HepG2 (cell line): ENCODE data around the gene ADCYAP1R1. TPM values are rescaled to one million over a fixed set of nuclear protein-coding genes. Genes with fewer than 3 reads are reported as not detected.

Experiments
- ATAC-seq: fragments of 200-7000 bp; cut with Tn5 transposase; 3 replicates; pipeline ENCODE4 v1.9.1; 2020; ENCODE audit warnings: mild to moderate bottlenecking, moderate library complexity
- BruUV-seq: library from RNA; stranded (reverse); fragments of 400-500 nt; replicated peaks from 2 replicates; lab custom pipeline; 2021; lab: Mats Ljungman, UMichigan
- CTCF ChIA-PET: fragments of 300-600 bp; formaldehyde crosslinking; extraction: SDS; loops from one replicate; lab custom pipeline; 2021; ENCODE audit warnings: low total read pairs, inconsistent platforms, low intra/inter-chr PET ratio; lab: Yijun Ruan, JAX
- POLR2A ChIA-PET: fragments of 350-600 bp; sonication (Branson Sonifier 250); formaldehyde crosslinking; loops from one replicate; lab custom pipeline; 2020; ENCODE audit warnings: antibody characterized with exemption, inconsistent platforms; lab: Yijun Ruan, JAX
- DNase-seq: peaks from one replicate; pipeline ENCODE4 v3.0.0-alpha.2; 2015; ENCODE audit warnings: low spot score
- FAIRE-seq: peaks from 3 replicates; lab custom pipeline; 2011; peaks lifted over from hg19 to GRCh38; lab: Jason Lieb, UNC
- H2AFZ ChIP-seq: one replicate; pipeline ENCODE4 v1.6.1; 2011; ENCODE audit warnings: low read length, inconsistent platforms
- H3K27ac ChIP-seq: fragments of 300-600 bp; 3 replicates; pipeline ENCODE4 v1.8.0; 2011; ENCODE audit warnings: mixed run types, mild to moderate bottlenecking, mixed read lengths, low read length, inconsistent platforms; ENCODE audit not compliant: insufficient read depth; ENCODE audit errors: extremely low read length
- H3K27me3 ChIP-seq, 2 experiments: fragments of 200-600 bp in 1 of 2; 2 replicates in 1 of 2; 3 replicates in 1 of 2; pipeline versions ENCODE4 v1.6.0 to v1.8.0; 2011; ENCODE audit warnings: low read length in 2 of 2, mild to moderate bottlenecking in 2 of 2, moderate library complexity in 2 of 2, inconsistent platforms in 1 of 2; ENCODE audit not compliant: insufficient read depth in 2 of 2, control insufficient read depth in 1 of 2
- H3K36me3 ChIP-seq, 2 experiments: fragments of 200-600 bp in 1 of 2; replicated peaks in 1 of 2; 2 replicates in 1 of 2; 3 replicates in 1 of 2; pipeline versions ENCODE4 v1.5.1 to v1.8.0; 2011; ENCODE audit warnings: low read length in 2 of 2, inconsistent platforms in 1 of 2; ENCODE audit not compliant: insufficient read depth in 2 of 2, control insufficient read depth in 1 of 2
- H3K4me1 ChIP-seq: 2 replicates; pipeline ENCODE4 v1.5.1; 2012; ENCODE audit warnings: low read length, inconsistent platforms; ENCODE audit not compliant: insufficient read depth
- H3K4me2 ChIP-seq: 2 replicates; pipeline ENCODE4 v1.6.0; 2011; ENCODE audit warnings: low read depth, low read length, inconsistent platforms
- H3K4me3 ChIP-seq, 3 experiments: fragments of 200-600 bp in 1 of 3; sonication (generic), shearing (Covaris generic) in 1 of 3; replicated peaks in 1 of 3; 2 replicates each; pipeline ENCODE4 v1.5.1; 2011 to 2016; ENCODE audit warnings: low read length in 3 of 3, inconsistent platforms in 2 of 3, low read depth in 2 of 3, mild to moderate bottlenecking in 2 of 3, control low read depth in 1 of 3, mixed read lengths in 1 of 3; ENCODE audit not compliant: insufficient read depth in 1 of 3
- H3K79me2 ChIP-seq: one replicate; pipeline ENCODE4 v1.6.1; 2011; ENCODE audit warnings: low read length, inconsistent platforms; ENCODE audit not compliant: insufficient read depth
- H3K9ac ChIP-seq: 2 replicates; pipeline ENCODE4 v1.6.0; 2011; ENCODE audit warnings: mild to moderate bottlenecking, low read depth, low read length, inconsistent platforms; ENCODE audit not compliant: insufficient read depth
- H3K9me3 ChIP-seq: 2 replicates; pipeline ENCODE4 v1.5.1; 2012; ENCODE audit warnings: mild to moderate bottlenecking, low read length
- H4K20me1 ChIP-seq: 2 replicates; pipeline ENCODE4 v1.6.0; 2011; ENCODE audit warnings: inconsistent platforms, mild to moderate bottlenecking, low read length, moderate library complexity; ENCODE audit not compliant: insufficient read depth
- DMTF1 ChIP-seq: sonication (generic); formaldehyde crosslinking; IDR thresholded peaks from 2 replicates; pipeline ENCODE4 v1.4.0; 2020; ENCODE audit warnings: mild to moderate bottlenecking, missing genetic modification reagents
- MED8 ChIP-seq: sonication (generic); formaldehyde crosslinking; IDR thresholded peaks from 2 replicates; pipeline ENCODE4 v1.8.1; 2023; ENCODE audit warnings: mild to moderate bottlenecking, missing genetic modification reagents; ENCODE audit not compliant: insufficient replicate concordance
- ZNF136 ChIP-seq: sonication (generic); formaldehyde crosslinking; IDR thresholded peaks from 2 replicates; pipeline ENCODE4 v1.8.1; 2022; ENCODE audit warnings: low read depth, mild to moderate bottlenecking, moderate library complexity, missing genetic modification reagents
- ZNF569 ChIP-seq: sonication (generic); formaldehyde crosslinking; IDR thresholded peaks from 2 replicates; pipeline ENCODE4 v1.5.0; 2020; ENCODE audit warnings: mild to moderate bottlenecking, missing genetic modification reagents, moderate library complexity, borderline replicate concordance
- ZNF724P ChIP-seq: sonication (generic); formaldehyde crosslinking; IDR thresholded peaks from 2 replicates; pipeline ENCODE4 v1.8.0; 2022; ENCODE audit warnings: missing genetic modification reagents, borderline replicate concordance
- WGBS: methylation state at CpG from one replicate; pipeline ENCODE4 v1.1.6; 2017; ENCODE audit warnings: low lambda C conversion rate; 5-methylcytosine and 5-hydroxymethylcytosine counted together
- in situ Hi-C: cut with HindIII; loops from 2 replicates; pipeline ENCODE4 v1.10.0; 2017; ENCODE audit warnings: low pct_unique_long_range_greater_than_20kb; ENCODE audit not compliant: extremely low pct_ligation_motif_present
- intact Hi-C: fragments of 100-400 bp; cut with micrococcal nuclease; formaldehyde crosslinking; loops from one replicate; pipeline ENCODE4 v1.10.0; 2022; ENCODE audit not compliant: unreplicated experiment
- polyA plus RNA-seq, 8 experiments: library from polyadenylated mRNA; depleted of rRNA in 3 of 8; stranded (reverse) in 7 of 8; unstranded in 1 of 8; fragments of >200 nt; fragmentation: Illumina TruSeq in 4 of 8; extraction: Trizol in 4 of 8; gene quantifications; 2 replicates each; pipeline versions ENCODE4 v1.2.1 to v1.2.3, GENCODE V29; 2011 to 2016; ENCODE audit warnings: low read depth in 4 of 8, missing spikeins in 1 of 8, mixed read lengths in 1 of 8; ENCODE audit not compliant: insufficient read depth in 1 of 8
- total RNA-seq, 5 experiments: library from RNA; depleted of rRNA; stranded (reverse); fragments of >200 nt; fragmentation: Illumina TruSeq; extraction: Trizol; gene quantifications; 2 replicates each; pipeline ENCODE4 v1.2.3, GENCODE V29; 2016; ENCODE audit warnings: low read depth in 1 of 5
- TF ChIP-seq, protein P1 (sequence below): sonication (generic); formaldehyde crosslinking; IDR thresholded peaks from 2 replicates; pipeline ENCODE4 v1.4.0; 2020; ENCODE audit warnings: mild to moderate bottlenecking, low read depth, missing genetic modification reagents

ADCYAP1R1 gene
- total and polyA plus RNA-seq, 2 of the 13 experiments (the other 11 are each of a cell fraction or from before 2014, with no cell fraction given): not detected

GRCh38 chr7:31065840-31066239 is 13.7 kb downstream of the ADCYAP1R1 start:
- in situ Hi-C loops (no loop called here), intact Hi-C loops (no loop called here)
- H3K9ac ChIP-seq: no peak overlapping the region
- H3K9me3 ChIP-seq: no peaks in the 10 kb centered on the region
- WGBS: 33% methylated on average over 3 of the region's 7 CpGs
- no peaks in the 10 kb centered on the region for H3K36me3 ChIP-seq
- H2AFZ ChIP-seq: no peak overlapping the region
- H3K4me1 ChIP-seq: no peaks in the 10 kb centered on the region
- no peaks in the 10 kb centered on the region for H4K20me1 ChIP-seq
- ChIA-PET POLR2A (no interaction called here), CTCF (no interaction called here)
- no peaks in the 10 kb centered on the region for H3K79me2 ChIP-seq
- no peak overlapping the region for H3K27ac ChIP-seq
- no TSS peak for BruUV-seq
- no peak for ATAC-seq
- DNase-seq: no peak
- TF ChIP-seq DMTF1 (CRISPR knock-in tag) (no peak), ZNF569 (CRISPR knock-in tag) (no peak), ZNF724P (no peak), ZNF136 (CRISPR knock-in tag) (no peak), MED8 (no peak)
- TF ChIP-seq, protein P1, sequence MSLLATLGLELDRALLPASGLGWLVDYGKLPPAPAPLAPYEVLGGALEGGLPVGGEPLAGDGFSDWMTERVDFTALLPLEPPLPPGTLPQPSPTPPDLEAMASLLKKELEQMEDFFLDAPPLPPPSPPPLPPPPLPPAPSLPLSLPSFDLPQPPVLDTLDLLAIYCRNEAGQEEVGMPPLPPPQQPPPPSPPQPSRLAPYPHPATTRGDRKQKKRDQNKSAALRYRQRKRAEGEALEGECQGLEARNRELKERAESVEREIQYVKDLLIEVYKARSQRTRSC (CRISPR knock-in tag): no peak
- peaks cover 1 to 10% of the 10 kb centered on the region in 2 experiments; a peak in 3 of 5 replicates for H3K27me3 ChIP-seq
- no peak for FAIRE-seq
- no peak overlapping the region for H3K4me2 ChIP-seq
- no peak overlapping the region for H3K4me3 ChIP-seq
